Measurements from ENCODE around the gene TYMP.

Gene TYMP

GRCh38 chr22:50498322-50498890 lies 31.4 kb downstream of the TYMP start:
- TF ChIP-seq, protein P1, sequence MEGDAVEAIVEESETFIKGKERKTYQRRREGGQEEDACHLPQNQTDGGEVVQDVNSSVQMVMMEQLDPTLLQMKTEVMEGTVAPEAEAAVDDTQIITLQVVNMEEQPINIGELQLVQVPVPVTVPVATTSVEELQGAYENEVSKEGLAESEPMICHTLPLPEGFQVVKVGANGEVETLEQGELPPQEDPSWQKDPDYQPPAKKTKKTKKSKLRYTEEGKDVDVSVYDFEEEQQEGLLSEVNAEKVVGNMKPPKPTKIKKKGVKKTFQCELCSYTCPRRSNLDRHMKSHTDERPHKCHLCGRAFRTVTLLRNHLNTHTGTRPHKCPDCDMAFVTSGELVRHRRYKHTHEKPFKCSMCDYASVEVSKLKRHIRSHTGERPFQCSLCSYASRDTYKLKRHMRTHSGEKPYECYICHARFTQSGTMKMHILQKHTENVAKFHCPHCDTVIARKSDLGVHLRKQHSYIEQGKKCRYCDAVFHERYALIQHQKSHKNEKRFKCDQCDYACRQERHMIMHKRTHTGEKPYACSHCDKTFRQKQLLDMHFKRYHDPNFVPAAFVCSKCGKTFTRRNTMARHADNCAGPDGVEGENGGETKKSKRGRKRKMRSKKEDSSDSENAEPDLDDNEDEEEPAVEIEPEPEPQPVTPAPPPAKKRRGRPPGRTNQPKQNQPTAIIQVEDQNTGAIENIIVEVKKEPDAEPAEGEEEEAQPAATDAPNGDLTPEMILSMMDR (IDR thresholded peaks at IDR 0.05; ENCODE audit: low read depth, low read length) = peak; percentile 85
- H3K4me3 ChIP-seq (replicated peaks in 1 of 2; ENCODE audit: low read depth in 2 of 2, low read length in 2 of 2) = no peak overlapping the region
- DNase-seq (ENCODE audit: low read depth in 2 of 2) = peak; percentile 70 to 71

DNA sequence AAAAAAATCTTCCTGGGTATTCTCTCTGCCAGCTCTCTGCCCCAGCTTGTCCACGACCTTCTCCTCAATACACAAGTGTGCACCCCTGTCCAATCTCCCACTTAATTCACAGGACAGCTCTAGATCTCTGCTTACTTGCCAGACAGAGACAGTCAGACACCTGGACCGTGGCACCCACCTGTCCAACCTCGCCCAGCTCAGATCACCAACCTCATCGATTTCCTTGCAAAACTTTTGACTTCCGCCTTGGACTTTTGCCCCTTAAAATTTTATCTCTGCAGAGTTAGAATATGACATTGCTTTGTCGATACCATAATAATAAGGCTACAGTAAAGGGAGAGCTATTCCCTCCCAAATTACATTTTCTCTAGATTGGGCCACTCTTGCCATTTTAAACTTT lies 32.7 kb downstream of the TYMP start:
- DNase-seq (ENCODE audit: low read depth in 2 of 2) = no peak
- no peak overlapping the region for H3K4me3 ChIP-seq (replicated peaks in 1 of 2; ENCODE audit: low read depth in 2 of 2, low read length in 2 of 2)
- TF ChIP-seq, protein P1 (IDR thresholded peaks at IDR 0.05; ENCODE audit: low read depth, low read length) = no peak

DNA sequence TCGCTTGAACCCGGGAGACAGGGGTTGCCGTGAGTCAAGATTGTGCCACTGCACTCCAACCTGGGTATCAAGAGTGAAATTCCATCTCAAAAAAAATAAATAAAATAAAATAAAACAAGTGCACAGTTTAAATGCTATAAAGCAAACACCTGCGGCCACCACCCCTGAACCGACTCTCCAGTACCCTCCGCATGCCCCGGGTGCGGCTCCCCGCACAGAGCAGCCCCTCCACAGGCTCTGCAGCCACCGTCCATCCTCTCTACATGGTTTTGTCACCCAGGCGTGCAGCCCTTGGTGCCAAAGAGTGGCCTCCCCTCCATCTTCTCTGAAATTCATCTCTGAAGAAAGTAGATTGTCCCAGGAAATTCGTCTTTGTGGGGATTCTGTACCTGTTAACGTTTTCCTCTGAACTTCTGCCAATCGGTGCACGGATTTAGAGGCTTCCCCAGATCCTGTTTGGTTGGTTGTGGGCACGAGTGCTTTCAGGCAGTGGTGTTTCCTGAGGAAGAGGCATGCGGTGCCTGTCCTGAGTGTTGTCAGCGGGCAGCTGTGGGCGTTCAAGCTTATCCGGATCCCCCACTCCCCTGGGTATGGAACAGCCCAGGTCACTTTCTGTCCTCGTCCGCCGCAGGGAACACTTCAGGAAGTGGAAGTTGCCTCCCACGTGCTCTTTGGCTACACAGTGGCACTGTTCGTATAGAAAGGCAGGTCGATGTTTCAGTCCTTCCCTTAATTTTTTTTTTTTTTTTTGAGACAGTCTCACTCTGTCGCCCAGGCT lies 39.1 kb downstream of the TYMP start:
- TF ChIP-seq, protein P1 (IDR thresholded peaks at IDR 0.05; ENCODE audit: low read depth, low read length) = no peak
- no peak overlapping the region for H3K4me3 ChIP-seq (replicated peaks in 1 of 2; ENCODE audit: low read depth in 2 of 2, low read length in 2 of 2)
- no peak for DNase-seq (ENCODE audit: low read depth in 2 of 2)

GRCh38 chr22:50489363-50490243 lies 40.2 kb downstream of the TYMP start:
- no peak overlapping the region for H3K4me3 ChIP-seq (replicated peaks in 1 of 2; ENCODE audit: low read depth in 2 of 2, low read length in 2 of 2)
- DNase-seq (ENCODE audit: low read depth in 2 of 2) = no peak
- TF ChIP-seq, protein P1 (IDR thresholded peaks at IDR 0.05; ENCODE audit: low read depth, low read length) = no peak

- DNase-seq (ENCODE audit: low read depth in 2 of 2) = no peak
- H3K4me3 ChIP-seq (replicated peaks in 1 of 2; ENCODE audit: low read depth in 2 of 2, low read length in 2 of 2) = no peak overlapping the region
- TF ChIP-seq, protein P1 (IDR thresholded peaks at IDR 0.05; ENCODE audit: low read depth, low read length) = no peak
Observed at GRCh38 chr22:50488886-50489285, 40.9 kb downstream of the TYMP start.

GRCh38 chr22:50488006-50488677 lies 41.7 kb downstream of the TYMP start:
- H3K4me3 ChIP-seq (replicated peaks in 1 of 2; ENCODE audit: low read depth in 2 of 2, low read length in 2 of 2) = no peak overlapping the region
- TF ChIP-seq, protein P1 (IDR thresholded peaks at IDR 0.05; ENCODE audit: low read depth, low read length) = no peak
- DNase-seq (ENCODE audit: low read depth in 2 of 2) = no peak
